ENCODE measurements around the gene CCDC88C.

Gene CCDC88C

DNA sequence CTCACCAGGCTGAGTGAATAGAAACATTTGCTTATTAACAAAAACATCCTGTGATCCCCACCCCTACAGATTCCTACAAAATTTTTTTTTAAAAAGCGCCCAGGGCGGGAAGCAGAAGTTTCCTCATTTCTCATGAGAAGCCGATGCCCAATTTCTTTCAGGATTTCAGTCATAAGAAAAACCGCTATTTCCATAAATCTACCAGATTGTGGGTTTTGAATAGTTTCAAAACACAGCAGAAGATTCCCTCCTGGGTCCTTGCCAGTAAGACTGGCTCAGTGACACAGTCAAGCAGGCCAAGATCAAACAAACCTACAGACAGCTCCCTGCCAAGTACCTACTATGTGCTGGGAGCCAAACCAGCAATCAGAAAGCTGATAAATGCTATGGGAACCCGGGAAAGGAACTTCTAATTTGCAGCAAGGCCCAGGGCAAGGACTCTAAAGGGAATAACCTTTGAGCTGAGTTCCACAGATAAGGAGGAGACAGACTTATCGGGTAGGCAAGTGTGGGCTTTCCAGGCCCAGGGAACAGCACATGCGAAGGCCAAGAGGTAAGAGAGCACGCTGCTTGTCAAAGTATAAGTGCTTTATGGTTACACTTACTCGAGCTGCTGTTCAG lies 68.7 kb downstream of the CCDC88C start:
- DNase-seq (ENCODE audit: low read depth) = no peak

DNA sequence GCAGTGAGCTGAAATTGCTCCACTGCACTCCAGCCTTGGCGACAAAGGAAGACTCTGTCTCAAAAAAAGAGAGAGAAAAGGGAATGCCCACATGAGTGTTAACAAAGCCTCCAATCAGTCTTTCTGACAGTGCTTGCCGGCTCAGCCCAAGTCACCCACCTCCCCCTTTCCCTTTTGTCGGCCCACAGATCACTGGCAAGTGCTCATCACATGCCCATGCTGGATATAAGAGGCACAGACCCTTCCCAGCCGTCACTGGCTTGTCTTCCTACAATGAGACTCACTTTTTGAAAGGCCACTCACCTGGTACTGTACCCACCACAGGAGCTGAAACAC lies 70.8 kb downstream of the CCDC88C start:
- no peak for DNase-seq (ENCODE audit: low read depth)

DNA sequence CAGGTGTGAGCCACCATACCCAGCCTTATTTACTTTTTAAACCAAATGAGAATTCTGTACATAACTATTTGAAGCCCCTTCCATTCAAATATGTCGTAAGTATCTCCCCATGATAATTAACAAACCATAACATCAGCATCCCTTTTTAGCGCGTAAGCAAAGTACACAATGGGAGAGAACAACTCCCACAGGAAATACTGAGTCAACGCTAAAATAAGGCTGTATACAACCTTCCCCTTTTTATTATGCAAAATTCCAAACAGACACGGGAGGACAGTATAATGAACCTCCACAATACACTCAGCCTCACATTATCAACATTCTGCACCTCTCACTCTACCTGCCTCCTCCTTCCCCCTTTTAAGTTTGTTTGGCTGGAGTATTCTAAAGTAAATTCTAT lies 73.5 kb downstream of the CCDC88C start:
- no peak for DNase-seq (ENCODE audit: low read depth)

DNA sequence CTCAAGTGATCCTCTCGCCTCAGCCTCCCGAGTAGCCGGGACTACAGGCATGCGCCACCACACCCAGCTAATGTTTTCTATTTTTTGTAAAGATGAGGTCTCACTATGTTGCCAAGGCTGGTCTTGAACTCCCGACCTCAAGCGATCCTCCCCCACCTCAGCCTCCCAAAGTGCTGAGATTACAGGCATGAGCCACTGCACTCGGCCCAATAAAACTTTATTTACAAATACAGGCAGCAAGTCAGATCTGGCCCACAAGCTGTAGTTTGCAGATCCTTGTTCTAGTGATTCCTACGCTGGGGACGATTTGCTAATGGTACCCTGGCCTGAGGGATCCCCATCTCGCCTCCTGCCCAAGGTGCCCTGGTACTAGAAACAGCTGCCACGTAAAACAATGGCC lies 74.6 kb downstream of the CCDC88C start:
- DNase-seq (ENCODE audit: low read depth) = no peak

DNA sequence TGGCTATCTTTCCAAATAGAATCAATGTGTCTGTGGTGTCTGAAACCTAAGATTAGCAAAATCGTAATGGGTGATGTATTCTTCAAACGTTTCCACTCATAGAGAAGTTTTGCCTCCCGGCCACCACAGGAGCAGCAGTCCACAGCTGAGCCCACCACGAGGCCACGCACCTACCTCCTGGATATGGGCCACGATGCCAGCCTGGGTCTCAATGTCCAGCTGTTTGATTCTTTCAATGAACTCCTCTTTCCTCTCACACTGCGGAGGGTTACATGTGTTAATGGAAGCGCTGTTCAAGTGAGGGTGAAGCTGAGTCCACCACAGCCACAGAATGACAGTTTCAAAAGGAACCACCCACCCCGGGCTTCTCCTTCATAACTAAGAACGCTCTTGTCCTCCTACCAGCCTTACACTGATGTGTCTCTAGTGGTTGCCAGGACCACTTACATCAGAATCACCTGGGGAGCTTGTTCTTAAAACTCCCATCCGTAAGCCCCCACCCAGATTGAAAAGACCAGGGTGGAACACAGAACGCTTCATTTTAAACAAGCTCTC lies 75.3 kb downstream of the CCDC88C start:
- DNase-seq (ENCODE audit: low read depth) = no peak

DNA sequence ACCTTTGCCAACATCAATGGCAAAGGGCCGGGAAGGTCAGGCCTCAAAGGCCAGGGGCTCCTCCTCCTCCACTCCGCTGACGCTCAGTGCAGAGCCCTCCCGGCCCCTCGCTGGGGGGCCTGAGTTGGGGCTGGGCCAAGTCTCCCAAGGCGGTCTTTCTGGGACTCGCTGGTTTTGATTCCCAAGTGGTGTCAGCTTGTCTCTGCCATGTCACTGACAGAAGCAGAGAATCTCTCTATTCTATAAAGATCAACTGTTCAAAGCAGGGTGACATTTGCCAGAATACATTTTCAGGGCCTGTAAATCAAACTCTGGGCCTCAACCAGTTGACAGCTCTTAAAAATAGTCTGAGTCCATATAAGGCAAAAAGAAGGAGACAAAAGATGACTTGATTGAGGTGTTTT lies 75.9 kb downstream of the CCDC88C start:
- no peak for DNase-seq (ENCODE audit: low read depth)

DNA sequence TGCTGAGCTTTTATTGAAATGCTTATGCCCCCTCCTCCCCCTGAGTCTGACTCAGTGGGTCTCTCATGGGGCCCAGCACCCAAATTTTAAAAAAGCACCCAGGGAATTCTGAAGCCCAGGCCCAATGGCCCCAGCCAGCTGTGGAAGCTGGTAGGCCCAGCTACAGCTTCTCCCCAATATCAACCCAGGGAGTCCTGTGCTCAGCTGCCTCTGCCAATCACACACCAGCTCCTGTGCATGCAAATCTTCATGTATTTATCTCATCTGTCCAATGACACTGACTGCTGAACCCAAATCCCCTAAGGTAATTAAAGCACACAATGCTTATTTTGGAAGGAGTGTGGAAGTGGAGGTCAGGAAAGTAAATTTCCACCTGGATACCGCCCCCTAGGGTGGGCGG lies 76.3 kb downstream of the CCDC88C start:
- no peak for DNase-seq (ENCODE audit: low read depth)

DNA sequence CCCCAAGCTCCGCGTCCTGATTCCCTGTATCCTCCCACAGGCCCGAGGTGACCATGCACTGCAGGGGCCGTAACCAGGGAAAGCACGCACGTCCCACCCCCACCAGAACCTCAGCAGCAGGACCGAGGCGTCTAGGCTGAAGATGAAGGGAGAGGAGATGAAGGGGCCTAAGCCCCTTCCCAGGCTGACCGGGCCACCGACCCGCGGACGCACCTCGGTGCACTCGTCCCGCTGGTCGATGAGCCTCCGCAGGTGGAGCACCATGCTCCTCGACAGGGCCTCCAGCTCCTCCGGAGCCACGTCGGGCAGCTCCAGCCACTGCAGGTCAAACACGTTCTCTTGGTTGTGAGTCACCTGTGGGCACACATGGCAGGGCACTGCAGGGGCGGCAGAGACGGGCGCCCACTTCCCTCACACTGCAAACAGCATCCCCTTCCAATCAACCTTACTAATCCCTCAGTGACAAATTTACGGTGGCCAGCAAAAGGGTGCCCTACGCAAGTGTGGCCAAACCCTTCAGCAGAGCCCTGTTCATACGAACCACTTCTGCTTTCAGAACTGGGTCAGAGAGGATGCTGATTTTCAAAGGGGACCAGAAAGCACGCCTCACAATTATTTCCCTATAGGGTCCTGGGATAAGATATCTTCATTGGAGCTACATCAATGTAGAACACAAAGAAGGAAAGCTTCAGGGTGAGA lies 77.8 kb downstream of the CCDC88C start:
- no peak for DNase-seq (ENCODE audit: low read depth)

DNA sequence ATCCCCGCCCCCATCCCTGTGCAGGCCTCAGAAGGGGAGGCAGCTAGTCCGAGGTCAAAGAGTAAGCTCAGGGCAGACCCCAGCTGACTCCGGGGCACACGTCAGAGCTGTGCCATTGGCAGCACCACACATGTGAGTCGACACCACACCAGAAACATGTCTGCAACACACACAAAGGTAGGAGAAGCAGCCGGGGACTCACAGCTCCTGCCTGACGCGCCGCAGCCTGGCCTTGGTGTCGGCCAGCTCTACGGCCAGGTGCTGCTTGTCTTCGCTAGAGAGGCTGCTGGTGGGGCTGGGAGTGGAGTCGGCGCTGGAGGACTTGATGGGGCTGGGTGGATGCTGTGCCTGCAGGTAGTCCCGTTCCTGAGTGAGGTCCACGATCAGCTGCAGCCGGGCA lies 78.5 kb downstream of the CCDC88C start:
- DNase-seq (ENCODE audit: low read depth) = no peak

DNA sequence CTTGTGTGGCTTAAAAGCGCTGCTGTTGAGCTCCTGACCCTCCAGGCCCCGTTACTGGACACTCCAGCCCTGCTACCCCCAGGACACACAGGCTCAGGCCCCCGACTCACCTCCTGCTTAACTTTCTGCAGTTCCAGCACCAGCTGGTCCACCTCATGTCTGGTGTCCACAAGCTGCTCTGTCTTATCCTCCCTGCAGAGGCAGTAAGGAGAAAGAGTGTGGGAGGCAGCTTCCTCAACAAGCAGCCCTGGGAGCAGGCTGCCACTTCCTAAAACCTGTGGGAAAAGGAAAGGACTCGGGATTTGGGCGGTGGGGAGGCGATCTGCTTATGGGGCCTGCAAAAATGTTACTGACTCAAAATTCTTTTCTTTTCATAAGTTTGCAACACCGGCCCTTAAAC lies 79.2 kb downstream of the CCDC88C start:
- DNase-seq (ENCODE audit: low read depth) = no peak

DNA sequence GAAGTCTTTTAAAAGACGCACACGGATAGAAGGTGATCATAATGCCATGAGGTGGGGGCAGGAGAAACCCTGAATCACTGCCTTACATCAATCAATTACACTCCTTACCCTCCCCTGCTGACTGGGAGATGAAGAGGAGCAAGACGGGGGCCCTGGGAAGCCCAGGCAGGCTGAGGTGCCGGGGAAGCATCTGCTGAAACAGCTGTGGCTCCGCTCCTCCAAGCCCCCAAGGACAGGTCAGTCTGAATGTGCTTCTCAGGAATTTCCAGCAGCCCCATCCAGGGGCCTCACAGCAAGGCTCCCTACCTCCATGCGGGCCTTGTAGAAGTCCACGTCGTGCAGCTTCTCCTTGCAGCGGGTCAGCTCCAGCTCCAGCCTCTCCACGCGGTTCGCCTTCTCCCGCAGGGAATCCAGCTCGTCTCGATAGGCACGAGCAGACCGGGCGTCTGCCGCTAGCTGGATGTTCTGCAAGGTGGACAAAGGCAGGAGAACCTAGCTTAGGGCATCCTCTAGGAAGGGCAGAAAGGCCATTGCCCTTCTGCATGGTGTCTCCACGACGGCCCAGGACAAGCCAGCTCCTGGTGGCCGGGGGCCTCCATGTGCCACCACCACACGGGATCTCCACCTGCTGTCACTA lies 79.8 kb downstream of the CCDC88C start:
- no peak for DNase-seq (ENCODE audit: low read depth)

DNA sequence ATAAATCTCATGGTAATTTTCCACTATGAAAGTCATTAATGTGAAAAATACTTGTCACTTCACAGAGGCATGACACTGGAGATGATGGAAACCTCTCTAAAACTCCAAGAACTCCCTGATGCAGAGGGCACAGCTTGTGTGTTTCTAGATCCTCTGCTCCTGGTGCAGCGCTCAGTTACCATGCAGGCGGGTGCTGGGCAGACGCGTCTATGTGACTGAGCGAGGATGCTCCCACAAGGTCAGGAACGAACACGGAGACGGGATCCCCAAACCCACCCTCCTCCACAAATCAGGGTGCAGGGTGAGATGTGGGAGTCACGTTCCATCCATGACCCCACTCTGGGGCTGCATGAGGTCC lies 81.5 kb downstream of the CCDC88C start:
- no peak for DNase-seq (ENCODE audit: low read depth)

DNA sequence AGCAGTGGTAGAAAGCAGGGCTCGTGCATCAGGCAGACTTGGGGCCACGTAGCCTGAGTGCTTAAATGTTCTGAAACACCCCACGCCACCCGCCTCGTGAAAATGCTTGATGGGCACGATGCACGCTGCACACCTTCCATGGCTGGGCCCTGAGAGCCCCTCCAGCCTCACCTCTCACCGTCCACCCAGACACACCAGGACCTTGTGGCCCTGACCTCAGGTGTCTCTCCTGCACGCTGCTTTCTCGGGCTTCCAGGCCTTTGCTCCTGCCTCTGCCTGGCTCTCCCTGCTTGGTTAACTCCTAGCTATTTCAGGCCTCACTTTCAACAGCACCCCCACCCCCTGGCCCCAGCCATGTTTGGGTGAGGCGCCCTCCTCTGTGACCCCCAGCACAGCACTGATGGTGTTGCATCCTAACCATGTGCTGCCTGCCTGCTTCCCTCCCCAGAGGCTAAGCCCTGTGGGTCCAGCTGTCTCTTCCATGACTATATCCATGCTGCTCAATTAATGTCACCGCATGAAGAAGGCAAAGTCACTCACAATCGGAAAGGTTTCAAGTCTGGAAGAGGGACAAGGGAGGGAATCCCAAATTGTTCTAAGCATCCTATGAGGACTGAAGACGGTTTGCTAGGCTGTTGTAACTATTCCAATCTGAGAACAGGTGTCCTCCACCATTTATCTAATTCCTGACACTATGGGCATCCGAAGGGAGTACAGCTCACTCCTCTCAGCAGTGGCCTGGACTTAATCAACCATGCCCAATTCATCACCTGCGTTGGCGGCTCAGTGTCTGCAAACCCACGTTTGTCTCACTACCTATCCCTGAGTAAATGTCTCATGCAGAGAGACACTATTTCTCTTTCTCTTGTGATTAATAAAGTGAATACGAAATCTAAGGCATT lies 82.2 kb downstream of the CCDC88C start:
- no peak for DNase-seq (ENCODE audit: low read depth)

DNA sequence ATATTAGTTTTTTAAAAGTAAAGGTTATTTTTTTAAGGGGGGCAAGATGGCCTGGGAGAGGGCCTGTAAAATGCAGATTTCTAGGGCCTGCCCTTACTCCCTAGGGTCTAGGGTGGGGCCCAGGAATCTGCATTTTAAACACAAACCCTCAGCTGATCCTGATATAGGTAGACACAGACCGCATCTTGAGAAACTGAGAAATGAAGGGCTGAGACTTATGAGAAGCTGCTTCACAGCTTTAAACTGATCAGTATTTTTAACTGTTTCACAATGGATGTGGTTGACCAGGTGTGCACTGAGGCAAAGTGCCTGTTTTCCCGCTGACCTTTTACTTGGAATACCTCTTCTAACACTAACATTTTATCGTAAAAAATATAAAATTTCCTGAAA lies 84.0 kb downstream of the CCDC88C start:
- no peak for DNase-seq (ENCODE audit: low read depth)

DNA sequence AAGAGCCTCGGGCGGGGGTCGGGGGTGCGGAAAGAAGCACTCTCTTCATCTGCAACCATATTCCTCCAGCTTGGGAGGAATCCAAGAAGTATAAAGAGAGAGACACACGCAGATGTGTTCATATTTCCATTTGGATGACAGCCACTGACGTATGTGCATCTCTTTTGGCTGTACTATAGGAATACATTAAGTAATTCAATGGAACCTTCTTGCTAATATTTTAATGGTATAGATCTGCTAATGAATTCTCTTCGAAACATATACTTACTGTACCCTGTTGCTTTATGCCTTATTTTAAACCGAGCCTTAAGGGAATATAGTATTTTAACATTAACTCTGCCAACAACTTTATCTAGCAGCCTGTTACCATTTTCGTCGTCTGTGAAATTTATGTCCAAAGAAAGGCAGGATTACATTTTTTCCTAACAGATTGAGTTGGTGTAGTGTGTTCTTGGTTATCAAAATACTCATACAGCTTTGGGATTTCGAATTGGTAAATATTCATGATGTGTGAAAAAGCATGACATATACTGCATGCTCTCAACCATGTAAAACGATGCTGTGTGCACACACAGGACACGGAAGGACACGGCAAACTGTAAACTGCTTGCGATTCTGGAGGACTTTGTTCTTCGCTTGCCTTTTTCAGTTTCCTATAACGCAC lies 84.5 kb downstream of the CCDC88C start:
- no peak for DNase-seq (ENCODE audit: low read depth)

DNA sequence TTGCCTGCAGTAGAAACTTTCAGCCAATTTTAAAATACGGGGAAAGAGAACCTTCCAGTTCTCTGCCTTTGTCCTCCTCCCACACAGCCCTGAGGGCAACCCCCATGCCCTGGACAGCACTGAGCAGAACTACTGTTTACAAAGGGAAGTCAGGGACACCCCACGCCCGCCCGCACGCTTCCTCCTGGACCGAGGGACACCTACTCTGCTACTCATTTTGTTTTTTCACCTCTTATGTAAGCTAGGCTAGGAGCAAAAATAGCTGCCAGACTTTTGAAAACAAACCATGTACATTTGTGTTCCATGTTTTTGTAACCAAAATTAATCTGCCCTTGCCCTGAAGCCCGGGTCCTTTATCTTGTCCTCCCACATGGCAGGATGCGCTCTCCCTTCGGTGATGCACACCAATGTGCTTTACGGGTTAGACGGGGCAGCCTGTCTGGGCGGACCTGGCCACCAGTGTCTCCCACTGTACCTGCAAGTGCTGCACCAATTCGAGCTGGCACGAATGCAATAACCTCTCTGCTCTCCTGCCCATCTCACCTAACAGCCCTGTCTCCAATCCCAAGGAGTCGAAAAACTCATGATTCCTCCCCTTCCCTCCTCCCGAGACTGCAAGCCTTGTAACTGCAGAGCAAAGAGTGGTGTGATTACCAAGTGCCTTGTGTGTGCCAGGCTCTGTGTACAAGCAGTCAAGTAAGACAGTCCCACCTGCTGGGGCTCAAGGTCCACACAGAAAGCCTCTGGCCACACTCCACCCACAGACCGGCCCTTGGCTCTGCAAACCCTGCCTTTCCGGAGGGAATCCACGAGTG lies 85.2 kb downstream of the CCDC88C start:
- DNase-seq (ENCODE audit: low read depth) = no peak

DNA sequence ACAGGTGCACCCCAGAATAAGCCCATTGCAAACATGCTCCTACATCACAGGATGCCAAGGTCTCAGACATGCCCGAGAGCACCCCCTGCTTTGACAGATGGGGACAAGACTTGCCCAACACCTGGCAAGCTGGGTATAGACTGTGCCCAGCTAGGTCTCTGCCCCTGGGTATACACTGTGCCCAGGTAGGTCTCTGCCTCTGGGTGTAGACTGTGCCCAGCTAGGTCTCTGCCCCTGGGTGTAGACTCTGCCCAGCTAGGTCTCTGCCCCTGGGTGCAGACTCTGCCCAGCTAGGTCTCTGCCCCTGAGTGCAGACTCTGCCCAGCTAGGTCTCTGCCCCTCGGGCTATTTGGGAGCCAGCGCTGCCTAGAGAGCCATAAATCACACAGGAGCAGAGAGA lies 85.9 kb downstream of the CCDC88C start:
- DNase-seq (ENCODE audit: low read depth) = no peak

DNA sequence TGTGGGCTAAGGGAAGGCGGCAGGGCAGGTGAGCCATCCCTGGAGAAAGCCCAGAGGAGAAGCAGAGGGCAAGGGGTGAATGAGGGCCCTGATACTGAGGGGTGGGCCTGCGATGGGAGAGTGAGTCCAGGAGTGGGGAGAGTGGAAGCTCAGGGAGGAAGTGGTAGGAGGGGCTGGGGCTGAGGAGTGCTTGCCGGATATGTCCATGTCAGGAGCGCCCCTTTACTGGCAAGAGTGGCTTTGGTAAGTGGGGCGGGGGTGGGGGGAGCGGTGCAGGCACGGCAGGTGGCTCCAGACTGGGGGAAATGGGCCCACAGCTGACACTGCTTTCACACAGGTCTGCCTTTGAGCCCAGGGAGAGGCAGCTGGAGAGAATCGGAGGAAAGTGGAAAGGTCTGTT lies 86.8 kb downstream of the CCDC88C start:
- no peak for DNase-seq (ENCODE audit: low read depth)

DNA sequence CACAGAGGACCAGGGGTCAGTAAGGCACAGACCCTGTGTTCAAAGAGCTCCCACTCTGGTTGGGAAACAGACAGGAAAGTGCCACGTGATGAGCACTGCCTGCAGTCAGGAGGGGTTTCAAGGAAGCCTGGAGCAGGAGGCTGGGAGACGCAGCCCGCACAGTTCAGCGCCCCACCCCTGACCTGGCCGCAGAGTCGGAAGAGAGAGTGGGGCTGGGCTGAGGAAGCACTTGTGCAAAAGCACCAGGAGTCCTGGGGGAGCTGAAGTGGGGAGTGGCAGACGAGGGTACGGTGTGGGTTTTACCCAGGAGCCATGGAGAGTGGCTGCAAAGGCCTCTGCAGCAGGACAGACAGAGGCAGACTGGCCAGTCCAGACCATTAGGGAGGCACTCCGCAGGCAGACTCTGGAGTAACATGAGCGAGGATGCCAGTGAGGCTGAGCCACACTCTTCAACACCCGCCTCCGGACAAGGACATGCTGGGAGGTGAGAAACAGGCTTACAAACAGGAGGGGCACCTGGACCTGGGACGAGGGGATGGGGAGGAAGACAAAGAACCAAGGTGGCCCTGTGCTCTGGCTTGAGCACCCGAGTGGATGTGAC lies 87.4 kb downstream of the CCDC88C start:
- no peak for DNase-seq (ENCODE audit: low read depth)

DNA sequence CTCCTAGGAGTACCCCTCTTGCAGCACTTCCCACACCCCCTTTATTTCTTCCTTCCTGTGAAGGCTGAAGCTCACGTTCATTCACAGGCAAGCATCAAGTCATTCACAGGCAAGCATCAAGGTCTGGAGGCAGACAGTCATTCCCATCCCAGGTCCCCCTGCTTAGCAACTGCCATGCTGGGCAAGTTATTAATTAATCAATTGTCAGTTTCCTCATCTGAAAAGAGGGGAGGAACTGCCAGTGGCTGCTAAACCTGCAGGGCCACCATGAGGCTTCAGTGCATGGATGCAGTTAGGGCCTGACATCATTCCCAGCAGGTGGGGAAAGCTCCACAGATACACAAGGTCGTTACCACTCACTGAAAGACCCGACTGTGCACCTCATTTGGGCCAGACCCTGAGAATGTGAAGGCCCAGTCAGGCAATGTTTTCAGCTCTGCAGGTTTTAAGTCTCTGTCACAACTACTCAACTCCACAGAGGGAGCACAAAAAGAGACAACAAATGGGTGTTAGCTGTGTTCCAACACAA lies 88.1 kb downstream of the CCDC88C start:
- DNase-seq (ENCODE audit: low read depth) = no peak
